ENCODE measurements around the gene RPP25. TPM values are rescaled to one million over a fixed set of nuclear protein-coding genes. Genes with fewer than 3 reads are reported as not detected.
A peak's percentile ranks its signal among the peaks of the same experiment; 100 is the strongest.

RPP25 gene
- total and polyA plus RNA-seq, 2 of the 13 experiments (the other 11 are each of a cell fraction or from before 2014, with no cell fraction given): 0.05 to 0.11 TPM

DNA sequence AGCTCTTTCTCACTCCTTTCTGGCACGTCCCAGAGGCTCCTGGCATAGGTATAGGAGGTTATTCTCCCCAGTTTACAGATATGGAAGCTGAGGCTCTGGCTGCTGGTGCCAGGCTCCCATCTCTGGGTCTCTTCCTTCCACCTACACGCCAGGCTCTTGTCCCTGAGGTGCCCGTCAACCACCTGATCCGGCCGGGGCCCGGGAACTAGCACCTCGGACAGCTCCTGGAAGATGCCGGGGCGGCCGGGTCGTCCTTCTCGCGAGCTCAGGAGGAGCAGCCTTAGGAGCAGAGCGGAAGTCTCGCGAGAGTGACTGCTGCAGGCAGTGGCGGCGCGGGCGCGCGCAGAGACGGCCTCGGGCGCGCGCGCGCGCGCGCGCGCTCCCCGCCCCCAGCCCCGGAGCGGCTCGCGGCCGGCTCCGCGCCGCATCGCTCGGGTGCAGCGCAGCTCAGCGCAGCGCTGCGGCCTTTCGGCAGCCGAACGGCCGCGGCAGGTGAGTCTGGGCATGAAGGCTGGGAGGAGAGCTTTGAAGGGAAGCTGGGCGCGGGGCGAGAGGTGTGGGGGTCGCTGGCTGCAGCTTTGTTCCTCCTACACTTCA, 38.7 kb upstream of the RPP25 start, which contains the start of gene SCAMP5 (continued):
- TF ChIP-seq, protein P1, sequence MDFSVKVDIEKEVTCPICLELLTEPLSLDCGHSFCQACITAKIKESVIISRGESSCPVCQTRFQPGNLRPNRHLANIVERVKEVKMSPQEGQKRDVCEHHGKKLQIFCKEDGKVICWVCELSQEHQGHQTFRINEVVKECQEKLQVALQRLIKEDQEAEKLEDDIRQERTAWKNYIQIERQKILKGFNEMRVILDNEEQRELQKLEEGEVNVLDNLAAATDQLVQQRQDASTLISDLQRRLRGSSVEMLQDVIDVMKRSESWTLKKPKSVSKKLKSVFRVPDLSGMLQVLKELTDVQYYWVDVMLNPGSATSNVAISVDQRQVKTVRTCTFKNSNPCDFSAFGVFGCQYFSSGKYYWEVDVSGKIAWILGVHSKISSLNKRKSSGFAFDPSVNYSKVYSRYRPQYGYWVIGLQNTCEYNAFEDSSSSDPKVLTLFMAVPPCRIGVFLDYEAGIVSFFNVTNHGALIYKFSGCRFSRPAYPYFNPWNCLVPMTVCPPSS (IDR thresholded peaks at IDR 0.05): no peak
- TF ChIP-seq ZNF652 (CRISPR knock-in tag; IDR thresholded peaks at IDR 0.05; ENCODE audit: borderline replicate concordance, low read depth) (no peak), NFIC (IDR thresholded peaks at IDR 0.05; ENCODE audit: low read length) (no peak), ARID3A (IDR thresholded peaks at IDR 0.05; ENCODE audit: low read depth, low read length) (no peak), ZNF772 (CRISPR knock-in tag; IDR thresholded peaks at IDR 0.05) (peak; percentile 89; the same call in 1 of the 2 replicates), ZNF761 (CRISPR knock-in tag; conservative IDR thresholded peaks at IDR 0.05) (no peak), GFI1 (CRISPR knock-in tag; IDR thresholded peaks at IDR 0.05; ENCODE audit: borderline replicate concordance) (no peak), NFRKB (IDR thresholded peaks at IDR 0.05) (no peak), ZNF709 (CRISPR knock-in tag; IDR thresholded peaks at IDR 0.05) (peak; percentile 68; the same call in 1 of the 2 replicates), KLF6 (CRISPR knock-in tag; IDR thresholded peaks at IDR 0.05) (peak; percentile 97; the same call in 1 of the 2 replicates), ZMAT3 (CRISPR knock-in tag; conservative IDR thresholded peaks at IDR 0.05) (peak; percentile 69; the same call in 1 of the 2 replicates)
- TF ChIP-seq, protein P2, sequence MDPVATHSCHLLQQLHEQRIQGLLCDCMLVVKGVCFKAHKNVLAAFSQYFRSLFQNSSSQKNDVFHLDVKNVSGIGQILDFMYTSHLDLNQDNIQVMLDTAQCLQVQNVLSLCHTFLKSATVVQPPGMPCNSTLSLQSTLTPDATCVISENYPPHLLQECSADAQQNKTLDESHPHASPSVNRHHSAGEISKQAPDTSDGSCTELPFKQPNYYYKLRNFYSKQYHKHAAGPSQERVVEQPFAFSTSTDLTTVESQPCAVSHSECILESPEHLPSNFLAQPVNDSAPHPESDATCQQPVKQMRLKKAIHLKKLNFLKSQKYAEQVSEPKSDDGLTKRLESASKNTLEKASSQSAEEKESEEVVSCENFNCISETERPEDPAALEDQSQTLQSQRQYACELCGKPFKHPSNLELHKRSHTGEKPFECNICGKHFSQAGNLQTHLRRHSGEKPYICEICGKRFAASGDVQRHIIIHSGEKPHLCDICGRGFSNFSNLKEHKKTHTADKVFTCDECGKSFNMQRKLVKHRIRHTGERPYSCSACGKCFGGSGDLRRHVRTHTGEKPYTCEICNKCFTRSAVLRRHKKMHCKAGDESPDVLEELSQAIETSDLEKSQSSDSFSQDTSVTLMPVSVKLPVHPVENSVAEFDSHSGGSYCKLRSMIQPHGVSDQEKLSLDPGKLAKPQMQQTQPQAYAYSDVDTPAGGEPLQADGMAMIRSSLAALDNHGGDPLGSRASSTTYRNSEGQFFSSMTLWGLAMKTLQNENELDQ (CRISPR knock-in tag; IDR thresholded peaks at IDR 0.05; ENCODE audit: borderline replicate concordance): peak; percentile 73; the same call in 1 of the 2 replicates
- TF ChIP-seq, protein P3, sequence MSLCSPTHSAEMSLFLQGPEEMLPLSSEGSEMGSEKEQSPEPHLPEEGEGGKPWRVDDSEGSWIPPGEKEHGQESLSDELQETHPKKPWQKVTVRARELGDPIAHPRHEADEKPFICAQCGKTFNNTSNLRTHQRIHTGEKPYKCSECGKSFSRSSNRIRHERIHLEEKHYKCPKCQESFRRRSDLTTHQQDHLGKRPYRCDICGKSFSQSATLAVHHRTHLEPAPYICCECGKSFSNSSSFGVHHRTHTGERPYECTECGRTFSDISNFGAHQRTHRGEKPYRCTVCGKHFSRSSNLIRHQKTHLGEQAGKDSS (CRISPR knock-in tag; IDR thresholded peaks at IDR 0.05; ENCODE audit: borderline replicate concordance, low read depth): peak; percentile 66; the same call in 1 of the 2 replicates
- TF ChIP-seq, protein P4, sequence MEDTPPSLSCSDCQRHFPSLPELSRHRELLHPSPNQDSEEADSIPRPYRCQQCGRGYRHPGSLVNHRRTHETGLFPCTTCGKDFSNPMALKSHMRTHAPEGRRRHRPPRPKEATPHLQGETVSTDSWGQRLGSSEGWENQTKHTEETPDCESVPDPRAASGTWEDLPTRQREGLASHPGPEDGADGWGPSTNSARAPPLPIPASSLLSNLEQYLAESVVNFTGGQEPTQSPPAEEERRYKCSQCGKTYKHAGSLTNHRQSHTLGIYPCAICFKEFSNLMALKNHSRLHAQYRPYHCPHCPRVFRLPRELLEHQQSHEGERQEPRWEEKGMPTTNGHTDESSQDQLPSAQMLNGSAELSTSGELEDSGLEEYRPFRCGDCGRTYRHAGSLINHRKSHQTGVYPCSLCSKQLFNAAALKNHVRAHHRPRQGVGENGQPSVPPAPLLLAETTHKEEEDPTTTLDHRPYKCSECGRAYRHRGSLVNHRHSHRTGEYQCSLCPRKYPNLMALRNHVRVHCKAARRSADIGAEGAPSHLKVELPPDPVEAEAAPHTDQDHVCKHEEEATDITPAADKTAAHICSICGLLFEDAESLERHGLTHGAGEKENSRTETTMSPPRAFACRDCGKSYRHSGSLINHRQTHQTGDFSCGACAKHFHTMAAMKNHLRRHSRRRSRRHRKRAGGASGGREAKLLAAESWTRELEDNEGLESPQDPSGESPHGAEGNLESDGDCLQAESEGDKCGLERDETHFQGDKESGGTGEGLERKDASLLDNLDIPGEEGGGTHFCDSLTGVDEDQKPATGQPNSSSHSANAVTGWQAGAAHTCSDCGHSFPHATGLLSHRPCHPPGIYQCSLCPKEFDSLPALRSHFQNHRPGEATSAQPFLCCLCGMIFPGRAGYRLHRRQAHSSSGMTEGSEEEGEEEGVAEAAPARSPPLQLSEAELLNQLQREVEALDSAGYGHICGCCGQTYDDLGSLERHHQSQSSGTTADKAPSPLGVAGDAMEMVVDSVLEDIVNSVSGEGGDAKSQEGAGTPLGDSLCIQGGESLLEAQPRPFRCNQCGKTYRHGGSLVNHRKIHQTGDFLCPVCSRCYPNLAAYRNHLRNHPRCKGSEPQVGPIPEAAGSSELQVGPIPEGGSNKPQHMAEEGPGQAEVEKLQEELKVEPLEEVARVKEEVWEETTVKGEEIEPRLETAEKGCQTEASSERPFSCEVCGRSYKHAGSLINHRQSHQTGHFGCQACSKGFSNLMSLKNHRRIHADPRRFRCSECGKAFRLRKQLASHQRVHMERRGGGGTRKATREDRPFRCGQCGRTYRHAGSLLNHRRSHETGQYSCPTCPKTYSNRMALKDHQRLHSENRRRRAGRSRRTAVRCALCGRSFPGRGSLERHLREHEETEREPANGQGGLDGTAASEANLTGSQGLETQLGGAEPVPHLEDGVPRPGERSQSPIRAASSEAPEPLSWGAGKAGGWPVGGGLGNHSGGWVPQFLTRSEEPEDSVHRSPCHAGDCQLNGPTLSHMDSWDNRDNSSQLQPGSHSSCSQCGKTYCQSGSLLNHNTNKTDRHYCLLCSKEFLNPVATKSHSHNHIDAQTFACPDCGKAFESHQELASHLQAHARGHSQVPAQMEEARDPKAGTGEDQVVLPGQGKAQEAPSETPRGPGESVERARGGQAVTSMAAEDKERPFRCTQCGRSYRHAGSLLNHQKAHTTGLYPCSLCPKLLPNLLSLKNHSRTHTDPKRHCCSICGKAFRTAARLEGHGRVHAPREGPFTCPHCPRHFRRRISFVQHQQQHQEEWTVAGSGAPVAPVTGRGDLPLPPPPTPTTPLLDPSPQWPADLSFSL (CRISPR knock-in tag; IDR thresholded peaks at IDR 0.05): no peak
- TF ChIP-seq, protein P5, sequence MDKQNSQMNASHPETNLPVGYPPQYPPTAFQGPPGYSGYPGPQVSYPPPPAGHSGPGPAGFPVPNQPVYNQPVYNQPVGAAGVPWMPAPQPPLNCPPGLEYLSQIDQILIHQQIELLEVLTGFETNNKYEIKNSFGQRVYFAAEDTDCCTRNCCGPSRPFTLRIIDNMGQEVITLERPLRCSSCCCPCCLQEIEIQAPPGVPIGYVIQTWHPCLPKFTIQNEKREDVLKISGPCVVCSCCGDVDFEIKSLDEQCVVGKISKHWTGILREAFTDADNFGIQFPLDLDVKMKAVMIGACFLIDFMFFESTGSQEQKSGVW (CRISPR knock-in tag; IDR thresholded peaks at IDR 0.05; ENCODE audit: borderline replicate concordance): no peak

All from HepG2 (cell line).